ENCODE measurements around the gene POU2AF1.
"Not testable (repeated sequence)": the region's sequence is repeated elsewhere in the genome, so short reads cannot be mapped to it uniquely, and the experiment has no call there.

Gene POU2AF1

GRCh38 chr11:111408789-111409727, 30.0 kb upstream of the POU2AF1 start:
- no peak for DNase-seq

- no peak for DNase-seq
Observed at GRCh38 chr11:111407652-111408051, 28.6 kb upstream of the POU2AF1 start.

GRCh38 chr11:111406589-111406988, 27.5 kb upstream of the POU2AF1 start:
- no peak for DNase-seq

GRCh38 chr11:111406091-111406490, 27.0 kb upstream of the POU2AF1 start:
- DNase-seq: no peak

- no peak for DNase-seq
Observed at GRCh38 chr11:111405551-111405950, 26.5 kb upstream of the POU2AF1 start.

GRCh38 chr11:111403051-111403726, 24.1 kb upstream of the POU2AF1 start:
- no peak for DNase-seq

- DNase-seq: peak; percentile 14
Observed at GRCh38 chr11:111402411-111402810, 23.3 kb upstream of the POU2AF1 start.

GRCh38 chr11:111401957-111402356, 22.9 kb upstream of the POU2AF1 start:
- DNase-seq: not testable (repeated sequence)

GRCh38 chr11:111400595-111400994, 21.5 kb upstream of the POU2AF1 start:
- no peak for DNase-seq

- no peak for DNase-seq
Observed at GRCh38 chr11:111399187-111400031, 20.3 kb upstream of the POU2AF1 start.

GRCh38 chr11:111397034-111397433, 18.0 kb upstream of the POU2AF1 start:
- DNase-seq: no peak

- DNase-seq: no peak
Observed at GRCh38 chr11:111395749-111396148, 16.7 kb upstream of the POU2AF1 start.

GRCh38 chr11:111395081-111395480, 16.0 kb upstream of the POU2AF1 start:
- DNase-seq: no peak

GRCh38 chr11:111394147-111394546, 15.1 kb upstream of the POU2AF1 start:
- not testable (repeated sequence) for DNase-seq

- DNase-seq: no peak
Observed at GRCh38 chr11:111393585-111393984, 14.5 kb upstream of the POU2AF1 start.

- no peak for DNase-seq
Observed at GRCh38 chr11:111393096-111393495, 14.0 kb upstream of the POU2AF1 start.

GRCh38 chr11:111392552-111392951, 13.5 kb upstream of the POU2AF1 start:
- DNase-seq: no peak

GRCh38 chr11:111391328-111392124, 12.5 kb upstream of the POU2AF1 start:
- no peak for DNase-seq

- DNase-seq: no peak
Observed at GRCh38 chr11:111388842-111389241, 9.8 kb upstream of the POU2AF1 start.

- DNase-seq: no peak
Observed at GRCh38 chr11:111388420-111388819, 9.3 kb upstream of the POU2AF1 start.

GRCh38 chr11:111387363-111387762, 8.3 kb upstream of the POU2AF1 start:
- peak; percentile 89 for DNase-seq

GRCh38 chr11:111386611-111387150, 7.6 kb upstream of the POU2AF1 start:
- no peak for DNase-seq
